H1 (cell line): ENCODE measurements around the gene HPD.
"Not testable (repeated sequence)": the region's sequence is repeated elsewhere in the genome, so short reads cannot be mapped to it uniquely, and the experiment has no call there.

Experiments
- BCL11A ChIP-seq, 2 experiments: IDR thresholded peaks; one replicate each; pipeline ENCODE4 v1.6.1; 2011; ENCODE audit warnings: low read depth in 2 of 2, low read length in 2 of 2, mild to moderate bottlenecking in 2 of 2
- BRCA1 ChIP-seq: IDR thresholded peaks from 2 replicates; pipeline ENCODE4 v1.6.1; 2012; ENCODE audit warnings: low read depth, low read length, improper control_type of control experiment
- SUZ12 ChIP-seq: fragments of 200-600 bp; sonication (generic); IDR thresholded peaks from 2 replicates; pipeline ENCODE4 v1.6.1; 2012; ENCODE audit warnings: mild to moderate bottlenecking, inconsistent platforms, low read length, moderate library complexity, mixed read lengths

GRCh38 chr12:121885129-121885528, 26.5 kb upstream of the HPD start:
- not testable (repeated sequence) for TF ChIP-seq BCL11A (IDR thresholded peaks at IDR 0.05; ENCODE audit: low read depth in 2 of 2, low read length in 2 of 2); BRCA1; SUZ12
